ENCODE measurements around the gene TRPV3. TPM values are rescaled to one million over a fixed set of nuclear protein-coding genes. Genes with fewer than 3 reads are reported as not detected.

TRPV3 gene
- polyA plus RNA-seq, 1 donor (not counting 4 experiments of a cell fraction or from before 2014, with no cell fraction given): 9.4 TPM

GRCh38 chr17:3573246-3574100, 15.9 kb upstream of the TRPV3 start:
- FAIRE-seq: no peak
- H3K27ac ChIP-seq (ENCODE audit: control insufficient read depth, insufficient read depth, low read length): no peak overlapping the region
- TF ChIP-seq EZH2 (IDR thresholded peaks at IDR 0.05; ENCODE audit: low read length) (no peak), CTCF (optimal IDR thresholded peaks at IDR 0.05 in 1 of 3, IDR thresholded peaks at IDR 0.05 in 1 of 3, conservative IDR thresholded peaks at IDR 0.05 in 1 of 3; ENCODE audit: extremely low read depth in 1 of 3, insufficient read depth in 2 of 3, low read length in 3 of 3) (no peak)
- no peaks in the 10 kb centered on the region for H4K20me1 ChIP-seq (ENCODE audit: control insufficient read depth, extremely low read depth, insufficient read depth, low read length)
- no peaks in the 10 kb centered on the region for H3K9me1 ChIP-seq (ENCODE audit: control insufficient read depth, extremely low read depth, insufficient read depth, low read length)
- H3K27me3 ChIP-seq (ENCODE audit: control insufficient read depth, extremely low read depth, insufficient read depth, low read length): no peaks in the 10 kb centered on the region
- H3K4me3 ChIP-seq (ENCODE audit: control insufficient read depth in 2 of 3, extremely low read depth in 1 of 3, insufficient read depth in 2 of 3, low read depth in 1 of 3, low read length in 3 of 3): no peak overlapping the region
- DNase-seq (ENCODE audit: low read depth, low spot score): no peak
- no peak overlapping the region for H2AFZ ChIP-seq (ENCODE audit: control insufficient read depth, low read length)
- H3K9ac ChIP-seq (ENCODE audit: control insufficient read depth, extremely low read depth, insufficient read depth, low read length): no peak overlapping the region
- no peak overlapping the region for H3K4me2 ChIP-seq (ENCODE audit: control insufficient read depth, extremely low read depth, insufficient read depth, low read depth, low read length)
- peaks cover 21% of the 10 kb centered on the region for H3K4me1 ChIP-seq (ENCODE audit: control insufficient read depth, extremely low read depth, insufficient read depth, low read length)
- peaks cover 0 to 13% of the 10 kb centered on the region in 2 experiments for H3K36me3 ChIP-seq (ENCODE audit: control insufficient read depth in 2 of 2, extremely low read depth in 1 of 2, insufficient read depth in 2 of 2, low read length in 2 of 2)
- dilution Hi-C loops (cut with MboI; ENCODE audit: extremely low pct_ligation_motif_present, low sequenced_read_pairs): no loop called here
- H3K79me2 ChIP-seq (ENCODE audit: control insufficient read depth, insufficient read depth, low read length): no peaks in the 10 kb centered on the region
- no peaks in the 10 kb centered on the region for H3K9me3 ChIP-seq (ENCODE audit: control insufficient read depth, low read depth, low read length)

GRCh38 chr17:3572231-3572630, 14.6 kb upstream of the TRPV3 start:
- Histone ChIP-seq H3K4me1 (ENCODE audit: control insufficient read depth, extremely low read depth, insufficient read depth, low read length) (peaks cover 21% of the 10 kb centered on the region), H3K4me2 (ENCODE audit: control insufficient read depth, extremely low read depth, insufficient read depth, low read depth, low read length) (no peak overlapping the region), H3K4me3 (ENCODE audit: control insufficient read depth in 2 of 3, extremely low read depth in 1 of 3, insufficient read depth in 2 of 3, low read depth in 1 of 3, low read length in 3 of 3) (no peak overlapping the region), H3K9ac (ENCODE audit: control insufficient read depth, extremely low read depth, insufficient read depth, low read length) (no peak overlapping the region), H3K9me1 (ENCODE audit: control insufficient read depth, extremely low read depth, insufficient read depth, low read length) (no peaks in the 10 kb centered on the region), H3K27me3 (ENCODE audit: control insufficient read depth, extremely low read depth, insufficient read depth, low read length) (no peaks in the 10 kb centered on the region), H3K79me2 (ENCODE audit: control insufficient read depth, insufficient read depth, low read length) (no peaks in the 10 kb centered on the region), H4K20me1 (ENCODE audit: control insufficient read depth, extremely low read depth, insufficient read depth, low read length) (no peaks in the 10 kb centered on the region), H3K36me3 (ENCODE audit: control insufficient read depth in 2 of 2, extremely low read depth in 1 of 2, insufficient read depth in 2 of 2, low read length in 2 of 2) (peaks cover 0 to 14% of the 10 kb centered on the region in 2 experiments), H2AFZ (ENCODE audit: control insufficient read depth, low read length) (no peak overlapping the region), H3K27ac (ENCODE audit: control insufficient read depth, insufficient read depth, low read length) (no peak overlapping the region), H3K9me3 (ENCODE audit: control insufficient read depth, low read depth, low read length) (no peaks in the 10 kb centered on the region)
- dilution Hi-C loops (cut with MboI; ENCODE audit: extremely low pct_ligation_motif_present, low sequenced_read_pairs): no loop called here
- FAIRE-seq (no peak), DNase-seq (ENCODE audit: low read depth, low spot score) (no peak)
- TF ChIP-seq CTCF (optimal IDR thresholded peaks at IDR 0.05 in 1 of 3, IDR thresholded peaks at IDR 0.05 in 1 of 3, conservative IDR thresholded peaks at IDR 0.05 in 1 of 3; ENCODE audit: extremely low read depth in 1 of 3, insufficient read depth in 2 of 3, low read length in 3 of 3) (no peak), EZH2 (IDR thresholded peaks at IDR 0.05; ENCODE audit: low read length) (no peak)

Measured in keratinocyte (primary cell).